Stomach (tissue), 4 donors: Measurements from ENCODE around the gene ZCCHC14.

Experiments used
- CTCF ChIP-seq, 7 experiments: fragments of 450-650 bp in 4 of 7; fragments of 200-600 bp in 3 of 7; sonication (generic) in 3 of 7; IDR thresholded peaks; one replicate each; pipeline ENCODE4 v1.5.1; 2016 to 2019; ENCODE audit warnings: antibody characterized with exemption in 7 of 7, control low read depth in 2 of 7, mild to moderate bottlenecking in 1 of 7
- POLR2A ChIP-seq, 4 donors: fragments of 450-650 bp; IDR thresholded peaks; one replicate each; pipeline ENCODE4 v1.6.1; 2016; ENCODE audit warnings: antibody characterized with exemption in 4 of 4, control low read depth in 2 of 4, mild to moderate bottlenecking in 1 of 4, moderate library complexity in 1 of 4
- POLR2AphosphoS5 ChIP-seq, 3 donors: sonication (generic); formaldehyde crosslinking; IDR thresholded peaks; one replicate each; pipeline ENCODE4 v1.6.1; 2016; ENCODE audit warnings: antibody characterized with exemption in 3 of 3

- TF ChIP-seq CTCF (IDR thresholded peaks at IDR 0.05) (no peak), POLR2AphosphoS5 (IDR thresholded peaks at IDR 0.05) (no peak), POLR2A (IDR thresholded peaks at IDR 0.05) (no peak)
Measured at GRCh38 chr16:87524407-87524806, 31.6 kb upstream of the ZCCHC14 start.
